GM23338 (cell line): ENCODE results near the gene SFI1.

Source experiments
- CTCF ChIP-seq, 2 experiments: fragments of 200-600 bp in 1 of 2; sonication (generic) in 1 of 2; conservative IDR thresholded peaks; 2 replicates each; pipeline versions ENCODE4 v1.5.1 to v1.6.1; 2016 to 2017; ENCODE audit warnings: antibody characterized with exemption in 2 of 2, low read depth in 2 of 2, mild to moderate bottlenecking in 2 of 2, moderate library complexity in 1 of 2
- EZH2 ChIP-seq: fragments of 200-600 bp; sonication (generic); IDR thresholded peaks from one replicate; pipeline ENCODE4 v1.8.0; 2017; ENCODE audit warnings: antibody characterized with exemption, mild to moderate bottlenecking, low read depth; ENCODE audit not compliant: unreplicated experiment

GRCh38 chr22:31449506-31449905 is 46.8 kb upstream of the SFI1 start:
- TF ChIP-seq CTCF (conservative IDR thresholded peaks at IDR 0.05; ENCODE audit: low read depth in 2 of 2) (no peak), EZH2 (no peak)
